H9 (cell line): ENCODE data around the gene ADAT2. TPM values are rescaled to one million over a fixed set of nuclear protein-coding genes. Genes with fewer than 3 reads are reported as not detected.

Source experiments
- DNase-seq: peaks from one replicate; pipeline ENCODE4 v3.0.0-alpha.2; 2017
- H2AFZ ChIP-seq: one replicate; pipeline ENCODE4 v1.6.1; 2013; ENCODE audit warnings: mild to moderate bottlenecking, low read length, control low read depth, moderate library complexity
- H2AK5ac ChIP-seq: 2 replicates; pipeline ENCODE4 v1.6.1; 2013; ENCODE audit warnings: low read length, control low read depth, mixed read lengths; ENCODE audit not compliant: insufficient read length
- H2BK120ac ChIP-seq: one replicate; pipeline ENCODE4 v1.6.1; 2013; ENCODE audit warnings: low read depth, mild to moderate bottlenecking, low read length, control low read depth, inconsistent platforms; ENCODE audit not compliant: poor library complexity, severe bottlenecking
- H2BK12ac ChIP-seq: 2 replicates; pipeline ENCODE4 v1.6.1; 2013; ENCODE audit warnings: low read length, control low read depth, mixed read lengths, low read depth; ENCODE audit not compliant: insufficient read length
- H2BK15ac ChIP-seq: 2 replicates; pipeline ENCODE4 v1.6.1; 2013; ENCODE audit warnings: low read depth, low read length, control low read depth
- H2BK20ac ChIP-seq: one replicate; pipeline ENCODE4 v1.6.1; 2013; ENCODE audit warnings: low read depth, mild to moderate bottlenecking, low read length, control low read depth, inconsistent platforms; ENCODE audit not compliant: poor library complexity, severe bottlenecking
- H2BK5ac ChIP-seq: 2 replicates; pipeline ENCODE4 v1.6.1; 2013; ENCODE audit warnings: low read length, control low read depth, mixed read lengths; ENCODE audit not compliant: insufficient read length
- H3K14ac ChIP-seq: 2 replicates; pipeline ENCODE4 v1.6.1; 2013; ENCODE audit warnings: low read length, control low read depth; ENCODE audit not compliant: insufficient read depth
- H3K18ac ChIP-seq: 2 replicates; pipeline ENCODE4 v1.6.1; 2013; ENCODE audit warnings: low read depth, mild to moderate bottlenecking, mixed read lengths, low read length, control low read depth; ENCODE audit not compliant: insufficient read length
- H3K23ac ChIP-seq: 2 replicates; pipeline ENCODE4 v1.6.1; 2013; ENCODE audit warnings: low read length, control low read depth, mixed read lengths, low read depth; ENCODE audit not compliant: insufficient read length
- H3K23me2 ChIP-seq: 2 replicates; pipeline ENCODE4 v1.6.1; 2013; ENCODE audit warnings: low read depth, mild to moderate bottlenecking, mixed read lengths, low read length, control low read depth; ENCODE audit not compliant: insufficient read length, poor library complexity, severe bottlenecking
- H3K27ac ChIP-seq: 2 replicates; pipeline ENCODE4 v1.5.1; 2013; ENCODE audit warnings: low read length, control low read depth, mixed read lengths, low read depth; ENCODE audit not compliant: insufficient read length
- H3K27me3 ChIP-seq: 2 replicates; pipeline ENCODE4 v1.6.1; 2013; ENCODE audit warnings: low read length, control low read depth, inconsistent platforms; ENCODE audit not compliant: insufficient read depth
- H3K4ac ChIP-seq: 2 replicates; pipeline ENCODE4 v1.6.1; 2013; ENCODE audit warnings: low read depth, mild to moderate bottlenecking, control low read depth, inconsistent platforms, low read length, moderate library complexity
- H3K4me1 ChIP-seq: 2 replicates; pipeline ENCODE4 v1.6.1; 2013; ENCODE audit warnings: low read length, control low read depth, inconsistent platforms; ENCODE audit not compliant: insufficient read depth
- H3K4me2 ChIP-seq: 2 replicates; pipeline ENCODE4 v1.6.1; 2013; ENCODE audit warnings: low read length, control low read depth, mixed read lengths; ENCODE audit not compliant: insufficient read length, insufficient read depth
- H3K56ac ChIP-seq: 2 replicates; pipeline ENCODE4 v1.6.1; 2013; ENCODE audit warnings: low read depth, mild to moderate bottlenecking, mixed read lengths, low read length, control low read depth; ENCODE audit not compliant: insufficient read length
- H3K79me1 ChIP-seq: 2 replicates; pipeline ENCODE4 v1.6.1; 2013; ENCODE audit warnings: low read depth, mild to moderate bottlenecking, moderate library complexity, low read length, control low read depth, inconsistent platforms; ENCODE audit not compliant: insufficient read depth, poor library complexity, severe bottlenecking
- H3K79me2 ChIP-seq: 2 replicates; pipeline ENCODE4 v1.6.1; 2013; ENCODE audit warnings: low read length, control low read depth, inconsistent platforms; ENCODE audit not compliant: insufficient read depth
- H3K9ac ChIP-seq: 2 replicates; pipeline ENCODE4 v1.6.1; 2013; ENCODE audit warnings: low read length, control low read depth, mixed read lengths; ENCODE audit not compliant: insufficient read length; ENCODE audit errors: extremely low read depth
- H3K9me3 ChIP-seq: one replicate; pipeline ENCODE4 v1.6.1; 2013; ENCODE audit warnings: low read depth, low read length, inconsistent platforms; ENCODE audit not compliant: control insufficient read depth
- H3T11ph ChIP-seq: one replicate; pipeline ENCODE4 v1.6.1; 2013; ENCODE audit warnings: mild to moderate bottlenecking, low read length, control low read depth, inconsistent platforms
- H4K20me1 ChIP-seq: one replicate; pipeline ENCODE4 v1.6.1; 2013; ENCODE audit not compliant: control insufficient read depth, insufficient read length, insufficient read depth
- H4K5ac ChIP-seq: 2 replicates; pipeline ENCODE4 v1.6.1; 2013; ENCODE audit warnings: low read depth, mild to moderate bottlenecking, mixed read lengths, low read length, control low read depth; ENCODE audit not compliant: insufficient read length
- H4K8ac ChIP-seq: replicated peaks from 2 replicates; pipeline ENCODE4 v1.6.1; 2013; ENCODE audit warnings: low read length, control low read depth, mixed read lengths, low read depth; ENCODE audit not compliant: insufficient read length
- H4K91ac ChIP-seq: 2 replicates; pipeline ENCODE4 v1.6.1; 2013; ENCODE audit warnings: low read depth, mild to moderate bottlenecking, moderate library complexity, mixed read lengths, low read length, control low read depth; ENCODE audit not compliant: insufficient read length
- H3K27ac Mint-ChIP-seq, 3 experiments: 2 replicates in 2 of 3; 3 replicates in 1 of 3; pipeline ENCODE4 v1.8.0; 2020 to 2021; ENCODE audit warnings: mixed read lengths in 3 of 3, mild to moderate bottlenecking in 1 of 3, moderate library complexity in 1 of 3
- H3K27me3 Mint-ChIP-seq: 2 replicates; pipeline ENCODE4 v1.8.0; 2021; ENCODE audit warnings: low read depth, mild to moderate bottlenecking, moderate library complexity, mixed read lengths
- H3K36me3 Mint-ChIP-seq, 3 experiments: 2 replicates in 2 of 3; 3 replicates in 1 of 3; pipeline ENCODE4 v1.8.0; 2020 to 2021; ENCODE audit warnings: low read depth in 3 of 3, mixed read lengths in 3 of 3; ENCODE audit not compliant: insufficient read depth in 1 of 3
- H3K4me1 Mint-ChIP-seq, 2 experiments: 2 replicates each; pipeline ENCODE4 v1.8.0; 2020; ENCODE audit warnings: mixed read lengths in 2 of 2
- H3K4me3 Mint-ChIP-seq, 2 experiments: 2 replicates in 1 of 2; 3 replicates in 1 of 2; pipeline ENCODE4 v1.8.0; 2020 to 2021; ENCODE audit warnings: mild to moderate bottlenecking in 2 of 2, mixed read lengths in 2 of 2, moderate library complexity in 1 of 2
- H3K9me3 Mint-ChIP-seq, 2 experiments: 2 replicates in 1 of 2; 3 replicates in 1 of 2; pipeline ENCODE4 v1.8.0; 2020; ENCODE audit warnings: mild to moderate bottlenecking in 2 of 2, mixed read lengths in 2 of 2, moderate library complexity in 1 of 2
- WGBS: extraction: QIAGEN DNeasy Blood & Tissue Kit; methylation state at CpG from one replicate; pipeline ENCODE4 v1.1.7; 2013; ENCODE audit warnings: missing lambda C conversion rate, low lambda C conversion rate, mixed read lengths; ENCODE audit not compliant: insufficient read length; ENCODE audit errors: extremely low coverage; 5-methylcytosine and 5-hydroxymethylcytosine counted together
- total RNA-seq: library from RNA; stranded (reverse); gene quantifications from 2 replicates; pipeline ENCODE4 v1.2.1, GENCODE V29; 2021
- TF ChIP-seq, protein P1 (sequence below): fragments of 200-600 bp; sonication (generic); conservative IDR thresholded peaks from 3 replicates; pipeline ENCODE4 v1.8.0; 2021; ENCODE audit warnings: antibody characterized with exemption, mild to moderate bottlenecking

ADAT2 gene
- total RNA-seq, 1 experiment from 2014 or later, result 11.3 TPM

DNA sequence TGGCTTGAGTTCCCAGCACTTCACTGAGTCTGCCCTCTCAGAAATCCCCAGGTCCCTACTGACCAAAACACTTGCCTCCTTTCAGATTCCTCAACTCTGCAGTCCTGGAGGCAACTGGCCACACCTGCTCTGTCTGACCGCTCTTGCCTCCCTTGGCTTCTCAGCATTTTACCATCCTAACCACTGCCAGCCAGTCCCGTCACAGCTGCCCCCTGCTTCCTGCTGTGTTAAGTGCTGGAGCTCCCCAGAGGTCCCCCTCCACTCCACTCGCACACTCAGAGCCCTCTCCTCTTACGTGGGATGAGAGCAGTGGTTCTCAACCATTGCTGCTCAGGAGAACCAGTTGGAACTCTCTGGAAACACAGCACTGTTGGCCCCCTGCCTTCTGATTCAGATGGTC is 20.5 kb downstream of the ADAT2 start:
- Histone ChIP-seq H3K4me1 (no peaks in the 10 kb centered on the region), H4K5ac (no peak overlapping the region), H2AFZ (no peak overlapping the region), H3K18ac (no peak overlapping the region), H3K4me2 (no peak overlapping the region), H4K8ac (no peak overlapping the region), H3K79me1 (no peaks in the 10 kb centered on the region), H3K23ac (no peak overlapping the region), H3K9ac (no peak overlapping the region), H2BK5ac (no peak overlapping the region), H3K27me3 (no peaks in the 10 kb centered on the region), H2BK120ac (no peak overlapping the region), H2BK15ac (no peak overlapping the region), H4K91ac (no peak overlapping the region), H2AK5ac (no peak overlapping the region), H2BK20ac (no peak overlapping the region), H3T11ph (no peak overlapping the region), H3K27ac (no peak overlapping the region), H3K9me3 (no peaks in the 10 kb centered on the region), H3K56ac (no peak overlapping the region), H3K79me2 (no peaks in the 10 kb centered on the region), H4K20me1 (no peaks in the 10 kb centered on the region), H3K23me2 (no peaks in the 10 kb centered on the region), H3K14ac (no peak overlapping the region), H2BK12ac (no peak overlapping the region), H3K4ac (no peak overlapping the region)
- TF ChIP-seq, protein P1, sequence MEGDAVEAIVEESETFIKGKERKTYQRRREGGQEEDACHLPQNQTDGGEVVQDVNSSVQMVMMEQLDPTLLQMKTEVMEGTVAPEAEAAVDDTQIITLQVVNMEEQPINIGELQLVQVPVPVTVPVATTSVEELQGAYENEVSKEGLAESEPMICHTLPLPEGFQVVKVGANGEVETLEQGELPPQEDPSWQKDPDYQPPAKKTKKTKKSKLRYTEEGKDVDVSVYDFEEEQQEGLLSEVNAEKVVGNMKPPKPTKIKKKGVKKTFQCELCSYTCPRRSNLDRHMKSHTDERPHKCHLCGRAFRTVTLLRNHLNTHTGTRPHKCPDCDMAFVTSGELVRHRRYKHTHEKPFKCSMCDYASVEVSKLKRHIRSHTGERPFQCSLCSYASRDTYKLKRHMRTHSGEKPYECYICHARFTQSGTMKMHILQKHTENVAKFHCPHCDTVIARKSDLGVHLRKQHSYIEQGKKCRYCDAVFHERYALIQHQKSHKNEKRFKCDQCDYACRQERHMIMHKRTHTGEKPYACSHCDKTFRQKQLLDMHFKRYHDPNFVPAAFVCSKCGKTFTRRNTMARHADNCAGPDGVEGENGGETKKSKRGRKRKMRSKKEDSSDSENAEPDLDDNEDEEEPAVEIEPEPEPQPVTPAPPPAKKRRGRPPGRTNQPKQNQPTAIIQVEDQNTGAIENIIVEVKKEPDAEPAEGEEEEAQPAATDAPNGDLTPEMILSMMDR, result no peak
- peak overlapping the region; percentile 11 to 88 (median 15); a peak in 5 of 7 replicates for H3K27ac Mint-ChIP-seq
- peaks cover 4 to 27% (median 5%) of the 10 kb centered on the region in 3 experiments; a peak in 6 of 7 replicates for H3K36me3 Mint-ChIP-seq
- no peaks in the 10 kb centered on the region for H3K27me3 Mint-ChIP-seq
- no peaks in the 10 kb centered on the region for H3K9me3 Mint-ChIP-seq
- no CpG with 5 or more reads among the region's 4 CpGs for WGBS
- H3K4me1 Mint-ChIP-seq, result no peaks in the 10 kb centered on the region
- no peak overlapping the region for H3K4me3 Mint-ChIP-seq
- no peak for DNase-seq
